ENCODE results near the gene CENPB. TPM values are rescaled to one million over a fixed set of nuclear protein-coding genes. Genes with fewer than 3 reads are reported as not detected.

CENPB gene
- total and polyA plus RNA-seq, 2 of the 4 experiments (the other 2 are of a cell fraction) = 45.7 to 59.1 TPM

GRCh38 chr20:3820048-3820900 is 33.7 kb upstream of the CENPB start, which contains the start of gene AP5S1:
Gene AP5S1 (plus strand): TSS chr20:3820547. CDS start chr20:3822118, 1,571 bp downstream.
- Histone ChIP-seq H3K4me2 (ENCODE audit: low read depth, low read length) (peak within 1 kb of the TSS; percentile 74), H4K91ac (ENCODE audit: insufficient read depth, low read depth, low read length) (peak within 1 kb of the TSS; percentile 99), H2AK5ac (ENCODE audit: low read depth, low read length) (peak within 1 kb of the TSS; percentile 98), H2BK120ac (ENCODE audit: low read depth, low read length) (peak within 1 kb of the TSS; percentile 90), H3K9me3 (ENCODE audit: control insufficient read depth, insufficient read depth, low read length) (no peaks in the 10 kb centered on the region), H3K36me3 (ENCODE audit: control insufficient read depth, insufficient read depth, low read length) (peaks cover 24% of the 10 kb centered on the region), H3K79me1 (ENCODE audit: low read depth in 1 of 2, low read length in 2 of 2) (peaks cover 14 to 37% of the 10 kb centered on the region in 2 experiments; a peak in 3 of 4 replicates), H4K5ac (ENCODE audit: low read depth, low read length) (peak within 1 kb of the TSS; percentile 98), H3K18ac (ENCODE audit: low read depth, low read length) (peak within 1 kb of the TSS; percentile 95), H2BK20ac (ENCODE audit: low read depth, low read length) (peak within 1 kb of the TSS; percentile 37; the same call in 1 of the 2 replicates), H3K4me3 (ENCODE audit: insufficient read depth, low read depth, low read length) (peak within 1 kb of the TSS; percentile 70), H3K9me1 (ENCODE audit: insufficient read depth, low read length) (0 out of 2 replicates have a peak, but pooled peaks cover 12% of the 10 kb centered on the region), H2AK9ac (replicated peaks; ENCODE audit: low read depth, low read length, poor library complexity) (peak within 1 kb of the TSS; percentile 99), H3K56ac (ENCODE audit: extremely low read depth, insufficient read depth, low read length) (peak within 1 kb of the TSS; percentile 92), H3K27ac (ENCODE audit: insufficient read depth, low read length) (peak within 1 kb of the TSS; percentile 98), H3K9ac (ENCODE audit: low read depth, low read length) (peak within 1 kb of the TSS; percentile 97), H3K23ac (ENCODE audit: low read depth, low read length) (peak within 1 kb of the TSS; percentile 94; the same call in 1 of the 2 replicates), H3K27me3 (ENCODE audit: control insufficient read depth, insufficient read depth, low read length) (no peaks in the 10 kb centered on the region), H2AFZ (replicated peaks; ENCODE audit: low read length, poor library complexity) (peak within 1 kb of the TSS; percentile 97), H4K8ac (ENCODE audit: low read depth in 2 of 2, low read length in 2 of 2) (peak within 1 kb of the TSS; percentile 68 to 100), H3K4ac (ENCODE audit: low read depth, low read length) (peak within 1 kb of the TSS; percentile 95), H4K20me1 (ENCODE audit: insufficient read depth, low read length) (no peaks in the 10 kb centered on the region), H2BK5ac (ENCODE audit: low read depth, low read length, poor library complexity, severe bottlenecking) (peak within 1 kb of the TSS; percentile 98), H3K14ac (replicated peaks; ENCODE audit: low read depth, low read length) (peak within 1 kb of the TSS; percentile 99), H2BK15ac (ENCODE audit: low read depth, low read length) (peak within 1 kb of the TSS; percentile 68; the same call in 1 of the 3 replicates), H3K4me1 (ENCODE audit: control insufficient read depth, insufficient read depth, low read length) (peaks cover 8% of the 10 kb centered on the region; the same call in 1 of the 2 replicates)
- ChIA-PET CTCF (interaction anchor here (0.7 to 1.6 kb wide), 6 partner anchors 9 to 52 kb away, joined by 3 to 18 read pairs (median 4); partner anchors contain the start of gene CENPB), POLR2A (ENCODE audit: unreplicated experiment) (interaction anchor here (0.6 to 1.0 kb wide), 3 partner anchors 33 to 121 kb away, joined by 4 to 5 read pairs (median 4); no protein-coding TSS in a partner anchor)
- BruUV-seq (replicated peaks) = TSS peak; percentile 72
- WGBS, 2 experiments (ENCODE audit: extremely low coverage in 2 of 2, insufficient read length in 1 of 2) = 0% methylated on average over 67 of the region's 96 CpGs; no CpG with 5 or more reads in 1 of the 2 experiments
- intact Hi-C loops (cut with micrococcal nuclease) = loop anchor here (1.0 kb wide), 3 partner anchors 9 to 67 kb away; partner anchors contain the start of gene CENPB
- DNase-seq = peak; percentile 96
- peak; percentile 93 for ATAC-seq (ENCODE audit: low read depth)
- TF ChIP-seq MAZ (IDR thresholded peaks at IDR 0.05; ENCODE audit: borderline replicate concordance, low read depth, low read length) (peak; percentile 87; the same call in 1 of the 2 replicates), CHD1 (IDR thresholded peaks at IDR 0.05; ENCODE audit: low read depth, low read length) (no peak), POLR2A (IDR thresholded peaks at IDR 0.05; ENCODE audit: low read depth, low read length) (peak; percentile 90), RAD21 (IDR thresholded peaks at IDR 0.05; ENCODE audit: low read length) (peak; percentile 73), CTCF (conservative IDR thresholded peaks at IDR 0.05; ENCODE audit: low read depth, low read length) (peak; percentile 95), CEBPB (IDR thresholded peaks at IDR 0.05; ENCODE audit: low read depth, low read length) (peak; percentile 54), USF2 (IDR thresholded peaks at IDR 0.05; ENCODE audit: low read depth, low read length) (no peak; the same call in 1 of the 2 replicates), SMC3 (IDR thresholded peaks at IDR 0.05; ENCODE audit: low read depth, low read length) (peak; percentile 87), BHLHE40 (IDR thresholded peaks at IDR 0.05; ENCODE audit: low read depth, low read length) (peak; percentile 16; the same call in 1 of the 2 replicates), NFE2L2 (IDR thresholded peaks at IDR 0.05; ENCODE audit: low read depth, low read length) (peak; percentile 28; the same call in 1 of the 2 replicates), MAFK (IDR thresholded peaks at IDR 0.05; ENCODE audit: low read depth, low read length) (peak; percentile 62; the same call in 1 of the 2 replicates)
- in situ Hi-C loops (cut with MboI; ENCODE audit: low sequenced_read_pairs) = no loop called here
- dilution Hi-C loops (cut with HindIII; ENCODE audit: low sequenced_read_pairs, unreplicated experiment) = no loop called here

Measured in IMR-90 (cell line).